ENCODE data around the gene SMIM11. TPM values are rescaled to one million over a fixed set of nuclear protein-coding genes. Genes with fewer than 3 reads are reported as not detected.

Gene SMIM11
- 4.2 to 16.1 TPM (median 8.2 TPM) in 5 replicates for total RNA-seq (2022; extraction: Qiagen RNA extraction)

GRCh38 chr21:34374940-34375618, at the start of gene SMIM11:
SMIM11 (plus strand) TSS chr21:34375507; CDS start chr21:34379505, 3,998 bp downstream.

GRCh38 chr21:34363733-34364132, 11.6 kb upstream of the SMIM11 start, which contains the start of gene KCNE2:
KCNE2 (plus strand) TSS chr21:34364006; CDS start chr21:34370479, 6,473 bp downstream.

GRCh38 chr21:34423805-34424204, 48.5 kb downstream of the SMIM11 start, which contains the start of gene SMIM34:
SMIM34 (minus strand) TSS chr21:34423951; CDS start chr21:34423839, 112 bp downstream.

Other genes starting within 250 kb of the SMIM11 start
- gene KCNE2, start 11.5 kb upstream of the SMIM11 start, total RNA-seq (2022; extraction: Qiagen RNA extraction) = not detected in 5 replicates
- gene SMIM34, start 48.4 kb downstream of the SMIM11 start, total RNA-seq (2022; extraction: Qiagen RNA extraction) = not detected in 5 replicates
- gene KCNE1, start 136.7 kb downstream of the SMIM11 start, total RNA-seq (2022; extraction: Qiagen RNA extraction) = 0.04 to 0.12 TPM (median 0.07 TPM) in 3 of 5 replicates, not detected in the others
- gene RCAN1, start 239.6 kb downstream of the SMIM11 start, total RNA-seq (2022; extraction: Qiagen RNA extraction) = 13.4 to 15.5 TPM (median 14.7 TPM) in 5 replicates

All from A549 treated with dexamethasone at 1 μM for 4 hours (cell line).